ENCODE measurements around the gene FAM89A.

- TF ChIP-seq CTCF (conservative IDR thresholded peaks at IDR 0.05; ENCODE audit: low read length) (no peak), EZH2phosphoT487 (IDR thresholded peaks at IDR 0.05; ENCODE audit: borderline replicate concordance) (no peak)
Measured at GRCh38 chr1:231039161-231040018, 664 bp downstream of the FAM89A start.
